LNCAP (cell line): ENCODE results near the gene SAMMSON.

Source experiments
- TF ChIP-seq, protein P1 (sequence below): fragments of 450-650 bp; IDR thresholded peaks from 2 replicates; pipeline ENCODE4 v1.5.1; 2017; ENCODE audit warnings: mild to moderate bottlenecking

Gene SAMMSON

DNA sequence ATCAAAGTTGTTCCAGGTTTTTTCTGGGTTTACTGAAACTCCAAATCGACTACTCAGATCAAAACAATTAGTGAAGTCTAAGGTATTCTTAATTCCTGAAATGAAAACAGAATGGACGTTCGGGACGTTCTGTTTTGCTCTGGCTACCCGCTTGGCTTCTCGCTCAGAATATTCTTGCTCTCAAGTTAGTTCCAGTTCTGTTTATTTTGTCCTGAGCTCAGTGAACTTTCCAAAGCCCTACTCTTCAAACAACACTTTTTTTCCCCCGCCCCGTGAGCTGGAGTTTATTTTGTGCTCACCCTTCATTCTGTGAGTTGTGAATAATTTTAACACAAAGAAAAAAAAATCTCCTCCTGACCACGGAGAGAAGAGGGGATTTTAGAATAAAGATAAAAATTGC lies 72.6 kb downstream of the SAMMSON start:
- TF ChIP-seq, protein P1, sequence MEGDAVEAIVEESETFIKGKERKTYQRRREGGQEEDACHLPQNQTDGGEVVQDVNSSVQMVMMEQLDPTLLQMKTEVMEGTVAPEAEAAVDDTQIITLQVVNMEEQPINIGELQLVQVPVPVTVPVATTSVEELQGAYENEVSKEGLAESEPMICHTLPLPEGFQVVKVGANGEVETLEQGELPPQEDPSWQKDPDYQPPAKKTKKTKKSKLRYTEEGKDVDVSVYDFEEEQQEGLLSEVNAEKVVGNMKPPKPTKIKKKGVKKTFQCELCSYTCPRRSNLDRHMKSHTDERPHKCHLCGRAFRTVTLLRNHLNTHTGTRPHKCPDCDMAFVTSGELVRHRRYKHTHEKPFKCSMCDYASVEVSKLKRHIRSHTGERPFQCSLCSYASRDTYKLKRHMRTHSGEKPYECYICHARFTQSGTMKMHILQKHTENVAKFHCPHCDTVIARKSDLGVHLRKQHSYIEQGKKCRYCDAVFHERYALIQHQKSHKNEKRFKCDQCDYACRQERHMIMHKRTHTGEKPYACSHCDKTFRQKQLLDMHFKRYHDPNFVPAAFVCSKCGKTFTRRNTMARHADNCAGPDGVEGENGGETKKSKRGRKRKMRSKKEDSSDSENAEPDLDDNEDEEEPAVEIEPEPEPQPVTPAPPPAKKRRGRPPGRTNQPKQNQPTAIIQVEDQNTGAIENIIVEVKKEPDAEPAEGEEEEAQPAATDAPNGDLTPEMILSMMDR = no peak

DNA sequence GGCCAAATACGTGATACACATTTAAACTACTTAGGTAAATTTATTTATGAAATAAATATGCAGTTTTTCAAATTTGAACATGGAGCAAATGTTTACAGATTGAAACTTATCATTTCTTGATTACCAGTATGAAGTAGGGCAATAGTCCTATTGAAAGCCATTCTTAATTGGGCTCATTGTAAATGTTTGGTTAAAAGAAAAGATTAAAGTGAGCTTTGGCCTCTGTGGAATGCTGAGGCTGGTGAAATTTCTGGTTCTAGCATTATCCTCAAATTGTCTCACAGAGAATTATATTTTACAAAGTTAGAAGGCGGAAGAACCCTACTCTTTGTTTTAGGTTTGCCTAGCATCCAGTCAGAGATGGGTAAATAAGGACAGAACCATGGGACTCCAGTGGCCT lies 73.2 kb downstream of the SAMMSON start:
- TF ChIP-seq, protein P1 = no peak

DNA sequence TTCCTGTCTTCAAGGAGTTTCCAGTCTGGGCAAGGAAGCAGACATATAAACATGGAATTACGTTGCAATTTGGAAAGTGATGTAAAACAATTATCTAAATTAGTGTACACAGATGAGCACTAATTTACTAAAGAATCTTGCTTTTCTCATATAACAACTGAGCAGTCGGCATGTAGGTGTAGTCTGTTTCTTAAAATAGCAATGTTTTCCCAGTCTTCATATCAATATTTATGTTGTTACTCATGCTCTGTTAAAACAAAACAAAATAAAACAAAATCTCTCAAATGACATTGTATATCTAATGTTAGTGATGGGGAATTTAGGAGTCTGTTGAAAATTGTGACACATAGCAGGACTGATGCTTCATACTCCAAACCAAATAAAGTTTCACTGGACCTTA lies 75.6 kb downstream of the SAMMSON start:
- TF ChIP-seq, protein P1 = no peak

DNA sequence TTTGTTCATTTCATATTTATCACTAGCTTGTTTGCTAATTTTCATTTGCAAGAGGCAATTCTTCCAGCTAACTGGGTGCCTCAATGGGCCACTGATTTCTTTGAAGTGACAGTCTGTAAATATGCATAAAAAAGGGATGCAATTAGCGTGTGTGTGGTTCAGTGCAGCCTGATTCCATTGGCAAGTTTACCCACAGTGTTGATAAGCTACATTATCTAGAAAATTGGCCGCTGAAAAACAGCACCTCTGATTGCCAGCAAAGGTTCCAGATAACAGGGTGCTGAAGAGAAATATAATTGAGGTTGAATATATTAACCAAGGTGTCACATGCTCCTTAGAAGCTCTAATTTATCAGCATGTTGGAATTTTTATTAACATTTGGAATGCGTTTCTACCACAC lies 76.9 kb downstream of the SAMMSON start:
- TF ChIP-seq, protein P1 = no peak

DNA sequence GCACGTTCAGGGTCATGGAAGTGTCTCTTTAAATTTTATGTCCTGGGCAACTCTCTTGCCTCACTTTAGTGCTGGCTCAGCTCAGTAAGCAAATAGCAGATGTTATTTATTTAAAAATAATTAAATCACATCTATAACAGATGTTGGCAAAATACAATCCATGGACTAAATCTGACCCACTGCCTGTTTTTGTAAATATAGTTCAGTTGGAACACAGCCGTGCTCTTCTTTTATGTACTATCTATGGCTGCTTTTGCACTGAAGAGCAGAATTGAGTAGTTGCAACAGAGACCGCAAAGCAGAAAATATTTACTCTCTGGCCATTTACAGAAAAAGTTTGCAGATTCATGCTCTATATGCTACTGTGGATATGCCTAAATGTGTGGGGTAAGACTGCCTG lies 79.2 kb downstream of the SAMMSON start:
- TF ChIP-seq, protein P1 = no peak

DNA sequence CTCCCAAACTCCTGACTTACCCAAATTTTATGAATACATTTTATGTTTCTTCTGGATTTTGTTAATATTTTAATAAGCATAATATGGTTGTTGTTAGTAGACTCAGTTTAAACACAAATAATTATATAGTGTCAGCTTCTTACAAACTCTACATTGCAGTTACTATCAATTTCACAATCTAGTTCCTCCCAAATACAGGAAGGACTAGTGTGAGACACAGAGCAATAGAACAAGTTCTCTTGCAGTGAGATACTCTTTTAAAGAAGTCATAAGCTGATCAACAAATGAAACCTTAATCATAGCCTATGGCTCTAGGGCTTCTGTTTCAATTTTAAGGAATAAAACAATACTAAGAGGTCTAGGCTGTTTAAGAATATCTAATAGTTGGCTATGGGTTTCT lies 86.1 kb downstream of the SAMMSON start:
- TF ChIP-seq, protein P1 = no peak

DNA sequence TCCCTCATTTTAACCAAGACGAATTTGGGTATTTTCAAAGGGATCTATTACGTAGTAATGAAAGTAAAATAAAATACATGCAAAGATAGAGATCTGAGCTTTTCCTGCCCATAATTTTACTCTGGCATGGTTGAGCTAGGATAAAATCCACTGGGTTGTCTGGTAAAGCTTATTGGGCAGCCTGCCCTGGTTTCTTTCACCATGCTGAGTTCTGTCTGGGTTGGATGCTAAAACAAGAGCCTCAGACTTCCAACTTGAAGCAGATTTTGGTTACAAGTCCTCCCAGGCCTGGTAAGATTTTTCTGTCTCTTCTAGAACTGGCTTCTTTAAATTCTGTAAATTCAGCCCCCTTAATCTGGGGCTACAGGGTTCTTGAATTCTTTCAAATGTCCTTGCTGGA lies 86.8 kb downstream of the SAMMSON start:
- TF ChIP-seq, protein P1 = no peak

DNA sequence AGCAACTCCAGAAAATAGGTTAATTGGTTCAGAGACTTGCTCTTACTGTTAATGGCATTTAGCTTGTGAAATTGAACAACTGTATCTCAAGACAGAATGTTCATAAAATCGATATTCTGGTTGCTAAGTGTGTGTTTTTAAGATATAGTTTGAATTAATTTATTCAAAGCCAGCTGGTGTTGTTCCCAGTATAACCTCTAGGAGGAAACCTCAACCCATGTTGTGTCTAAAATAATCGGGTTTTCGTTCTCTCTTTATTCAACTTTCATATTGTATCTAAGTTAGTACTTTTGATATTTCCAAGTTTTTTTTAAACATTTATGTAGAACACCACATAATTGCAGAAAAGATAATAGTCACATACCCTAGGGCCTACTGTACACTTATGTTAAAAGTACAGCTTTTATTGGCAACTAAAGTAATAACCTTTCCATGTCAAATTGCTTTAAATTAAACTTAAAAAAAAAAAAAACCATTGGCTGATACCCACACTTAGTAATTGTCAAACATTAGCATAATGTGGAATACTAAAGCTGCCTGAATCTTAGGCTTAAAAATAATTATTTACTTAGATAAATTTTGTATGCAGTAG lies 90.9 kb downstream of the SAMMSON start:
- TF ChIP-seq, protein P1 = peak; percentile 86
